Testis (tissue), 2 donors: Measurements from ENCODE around the gene GPLD1.

Experiments used
- CTCF ChIP-seq, 3 experiments: fragments of 450-650 bp in 2 of 3; fragments of 200-600 bp in 1 of 3; sonication (generic) in 1 of 3; IDR thresholded peaks; one replicate each; pipeline ENCODE4 v1.5.1; 2016 to 2019; ENCODE audit warnings: antibody characterized with exemption in 3 of 3, mild to moderate bottlenecking in 2 of 3, moderate library complexity in 1 of 3
- POLR2A ChIP-seq: fragments of 450-650 bp; IDR thresholded peaks from one replicate; pipeline ENCODE4 v1.6.1; 2017; ENCODE audit warnings: antibody characterized with exemption, mild to moderate bottlenecking, moderate library complexity

GRCh38 chr6:24394061-24394779 lies 95.2 kb downstream of the GPLD1 start:
- TF ChIP-seq CTCF (IDR thresholded peaks at IDR 0.05) (no peak), POLR2A (no peak)
